Measurements from ENCODE around the gene SMIM26. TPM values are rescaled to one million over a fixed set of nuclear protein-coding genes. Genes with fewer than 3 reads are reported as not detected.

Gene SMIM26
- total and polyA plus RNA-seq, 9 donors: 65.7 to 253 (median 94.0) TPM

- intact Hi-C loops (cut with DNase I): no loop called here
Measured at GRCh38 chr20:18585134-18585533, 17.9 kb downstream of the SMIM26 start.

GRCh38 chr20:18587665-18588573 lies 20.7 kb downstream of the SMIM26 start, which contains the start of gene DTD1:
Gene DTD1, plus strand, starts transcription at chr20:18588054. Its CDS starts 19 bp downstream, at chr20:18588073.
- Histone ChIP-seq H3K27ac (peak within 1 kb of the TSS; percentile 68 to 75), H3K4me3 (peak within 1 kb of the TSS; percentile 64), H3K27me3 (no peaks in the 10 kb centered on the region), H3K4me1 (ENCODE audit: insufficient read depth) (no peaks in the 10 kb centered on the region), H3K36me3 (no peaks in the 10 kb centered on the region), H3K9me3 (no peaks in the 10 kb centered on the region)
- TF ChIP-seq POLR2A (IDR thresholded peaks at IDR 0.05) (no peak), EP300 (IDR thresholded peaks at IDR 0.05) (no peak), CTCF (IDR thresholded peaks at IDR 0.05) (peak; percentile 29 to 63 (median 57))
- WGBS, 3 donors: 0 to 1% (median 1%) methylated on average over 51 to 88 of the region's 88 CpGs
- intact Hi-C loops (cut with DNase I): no loop called here
- DNase-seq: peak; percentile 91 to 96 (median 95)

More at GRCh38 chr20:18585134-18585533, 17.9 kb downstream of the SMIM26 start:
- H3K27me3 ChIP-seq: no peaks in the 10 kb centered on the region
- no peaks in the 10 kb centered on the region for H3K4me1 ChIP-seq (ENCODE audit: insufficient read depth)
- WGBS, 3 donors: 87 to 93% (median 90%) methylated on average over 2 of the region's 2 CpGs
- H3K4me3 ChIP-seq: no peak overlapping the region
- no peak overlapping the region for H3K27ac ChIP-seq
- TF ChIP-seq POLR2A (IDR thresholded peaks at IDR 0.05) (no peak), EP300 (IDR thresholded peaks at IDR 0.05) (no peak), CTCF (IDR thresholded peaks at IDR 0.05) (no peak)
- H3K36me3 ChIP-seq: no peaks in the 10 kb centered on the region
- DNase-seq: no peak
- H3K9me3 ChIP-seq: no peaks in the 10 kb centered on the region

GRCh38 chr20:18588574-18588933 lies 21.3 kb downstream of the SMIM26 start:
- Histone ChIP-seq H3K9me3 (no peaks in the 10 kb centered on the region), H3K4me3 (peak overlapping the region; percentile 64), H3K27me3 (no peaks in the 10 kb centered on the region), H3K36me3 (no peaks in the 10 kb centered on the region), H3K27ac (peak overlapping the region in 1 of 2 donors; percentile 75), H3K4me1 (ENCODE audit: insufficient read depth) (no peaks in the 10 kb centered on the region)
- TF ChIP-seq EP300 (IDR thresholded peaks at IDR 0.05) (no peak), CTCF (IDR thresholded peaks at IDR 0.05) (no peak), POLR2A (IDR thresholded peaks at IDR 0.05) (no peak)
- WGBS, 3 donors: 1 to 5% (median 3%) methylated on average over 18 of the region's 18 CpGs
- DNase-seq: peak in 2 of 5 donors; percentile 31 to 39
- intact Hi-C loops (cut with DNase I): no loop called here

GRCh38 chr20:18589941-18590674 lies 22.9 kb downstream of the SMIM26 start:
- WGBS, 3 donors: 91 to 96% (median 94%) methylated on average over 8 of the region's 8 CpGs

More at GRCh38 chr20:18589941-18590674, 22.9 kb downstream of the SMIM26 start:
- DNase-seq: no peak
- no peaks in the 10 kb centered on the region for H3K9me3 ChIP-seq
- intact Hi-C loops (cut with DNase I): no loop called here
- H3K36me3 ChIP-seq: no peaks in the 10 kb centered on the region
- no peaks in the 10 kb centered on the region for H3K27me3 ChIP-seq
- H3K27ac ChIP-seq: no peak overlapping the region
- TF ChIP-seq EP300 (IDR thresholded peaks at IDR 0.05): no peak
- TF ChIP-seq CTCF (IDR thresholded peaks at IDR 0.05): no peak
- TF ChIP-seq POLR2A (IDR thresholded peaks at IDR 0.05): no peak
- H3K4me1 ChIP-seq (ENCODE audit: insufficient read depth): no peaks in the 10 kb centered on the region
- H3K4me3 ChIP-seq: no peak overlapping the region

Measured in ovary (tissue), 9 donors.